Gastrocnemius medialis (tissue), 4 donors: ENCODE data around the gene CENPS.

Experiments used
- POLR2A ChIP-seq, 2 donors: fragments of 450-650 bp; IDR thresholded peaks; one replicate each; pipeline ENCODE4 v1.6.1; 2017; ENCODE audit warnings: antibody characterized with exemption in 2 of 2, mild to moderate bottlenecking in 2 of 2, moderate library complexity in 2 of 2
- TF ChIP-seq, protein P1 (sequence below), 5 experiments: fragments of 450-650 bp in 3 of 5; fragments of 200-600 bp in 2 of 5; sonication (generic) in 2 of 5; IDR thresholded peaks in 4 of 5; conservative IDR thresholded peaks in 1 of 5; 1 replicate in 4 of 5; 2 replicates in 1 of 5; pipeline ENCODE4 v1.5.1; 2016 to 2019; ENCODE audit warnings: antibody characterized with exemption in 5 of 5, mild to moderate bottlenecking in 3 of 5, moderate library complexity in 3 of 5

DNA sequence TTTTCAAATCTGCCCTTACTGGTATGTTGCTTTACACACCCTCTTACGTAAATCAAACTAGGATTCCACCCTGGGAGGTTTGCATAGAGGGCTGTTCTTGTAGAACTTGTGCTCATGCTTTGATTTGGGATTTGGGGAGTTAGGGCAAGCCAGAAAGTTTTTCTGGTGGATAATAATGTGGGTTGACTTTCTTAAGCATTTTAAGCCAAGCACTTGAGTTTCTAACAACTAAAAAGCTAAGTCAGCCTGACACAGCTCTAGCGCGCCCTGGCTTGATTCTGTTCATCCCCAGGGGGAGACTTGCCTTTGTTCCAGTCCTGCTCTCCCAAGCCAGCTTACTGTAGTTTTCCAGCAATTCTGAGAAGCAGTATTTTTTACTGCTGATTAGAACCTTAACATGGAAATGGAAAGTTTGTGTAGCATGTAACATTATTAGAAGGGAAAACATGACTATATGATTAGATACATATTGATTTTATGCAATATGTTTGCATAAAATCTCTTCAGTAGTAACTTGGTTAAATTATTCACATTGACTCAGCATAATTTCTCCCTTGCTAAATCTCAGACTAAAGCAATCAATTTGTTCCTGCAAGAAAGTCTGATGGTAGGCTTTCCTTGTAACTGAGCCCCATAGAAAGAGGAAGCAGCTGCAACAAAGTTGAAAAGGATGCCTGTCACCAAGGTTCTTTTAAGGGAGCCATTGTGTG lies 42.4 kb upstream of the CENPS start:
- TF ChIP-seq, protein P1, sequence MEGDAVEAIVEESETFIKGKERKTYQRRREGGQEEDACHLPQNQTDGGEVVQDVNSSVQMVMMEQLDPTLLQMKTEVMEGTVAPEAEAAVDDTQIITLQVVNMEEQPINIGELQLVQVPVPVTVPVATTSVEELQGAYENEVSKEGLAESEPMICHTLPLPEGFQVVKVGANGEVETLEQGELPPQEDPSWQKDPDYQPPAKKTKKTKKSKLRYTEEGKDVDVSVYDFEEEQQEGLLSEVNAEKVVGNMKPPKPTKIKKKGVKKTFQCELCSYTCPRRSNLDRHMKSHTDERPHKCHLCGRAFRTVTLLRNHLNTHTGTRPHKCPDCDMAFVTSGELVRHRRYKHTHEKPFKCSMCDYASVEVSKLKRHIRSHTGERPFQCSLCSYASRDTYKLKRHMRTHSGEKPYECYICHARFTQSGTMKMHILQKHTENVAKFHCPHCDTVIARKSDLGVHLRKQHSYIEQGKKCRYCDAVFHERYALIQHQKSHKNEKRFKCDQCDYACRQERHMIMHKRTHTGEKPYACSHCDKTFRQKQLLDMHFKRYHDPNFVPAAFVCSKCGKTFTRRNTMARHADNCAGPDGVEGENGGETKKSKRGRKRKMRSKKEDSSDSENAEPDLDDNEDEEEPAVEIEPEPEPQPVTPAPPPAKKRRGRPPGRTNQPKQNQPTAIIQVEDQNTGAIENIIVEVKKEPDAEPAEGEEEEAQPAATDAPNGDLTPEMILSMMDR (IDR thresholded peaks at IDR 0.05 in 4 of 5, conservative IDR thresholded peaks at IDR 0.05 in 1 of 5): no peak
- no peak for TF ChIP-seq POLR2A (IDR thresholded peaks at IDR 0.05)
